Testis (tissue), 3 donors: ENCODE measurements around the gene PANX2. TPM values are rescaled to one million over a fixed set of nuclear protein-coding genes. Genes with fewer than 3 reads are reported as not detected.

Source experiments
- DNase-seq: peaks from one replicate; pipeline ENCODE4 v3.0.0-alpha.2; 2019
- H3K27ac ChIP-seq, 2 donors: fragments of 200-600 bp; sonication (generic); one replicate each; pipeline ENCODE4 v1.5.1; 2019
- H3K27me3 ChIP-seq: fragments of 200-600 bp; sonication (generic); one replicate; pipeline ENCODE4 v1.5.1; 2019
- H3K36me3 ChIP-seq: fragments of 200-600 bp; sonication (generic); one replicate; pipeline ENCODE4 v1.5.1; 2017; ENCODE audit warnings: low read depth; ENCODE audit errors: missing control alignments
- H3K4me1 ChIP-seq: fragments of 200-600 bp; sonication (generic); one replicate; pipeline ENCODE4 v1.5.1; 2019
- H3K4me3 ChIP-seq, 2 donors: fragments of 200-600 bp; sonication (generic); one replicate each; pipeline ENCODE4 v1.5.1; 2017 to 2019
- H3K9me3 ChIP-seq: fragments of 200-600 bp; sonication (generic); one replicate; pipeline ENCODE4 v1.5.1; 2017
- CTCF ChIP-seq, 3 experiments: fragments of 450-650 bp in 2 of 3; fragments of 200-600 bp in 1 of 3; sonication (generic) in 1 of 3; IDR thresholded peaks; one replicate each; pipeline ENCODE4 v1.5.1; 2016 to 2019; ENCODE audit warnings: antibody characterized with exemption in 3 of 3, mild to moderate bottlenecking in 2 of 3, moderate library complexity in 1 of 3
- POLR2A ChIP-seq: fragments of 450-650 bp; IDR thresholded peaks from one replicate; pipeline ENCODE4 v1.6.1; 2017; ENCODE audit warnings: antibody characterized with exemption, mild to moderate bottlenecking, moderate library complexity
- WGBS, 2 donors: methylation state at CpG; one replicate each; pipeline ENCODE4 v1.1.5; 2018; 5-methylcytosine and 5-hydroxymethylcytosine counted together
- intact Hi-C: fragments of 100-400 bp; cut with DNase I; formaldehyde crosslinking; loops from one replicate; pipeline ENCODE4 v1.15.1; 2023; ENCODE audit warnings: low total_unique reads
- polyA plus RNA-seq: library from polyadenylated mRNA; stranded (reverse); fragments of 350-450 nt; fragmentation: Illumina TruSeq; extraction: RNeasy Lipid Tissue Mini Kit (QIAGEN cat#74804); gene quantifications from one replicate; pipeline ENCODE4 v1.2.3, GENCODE V29; 2014; ENCODE audit warnings: low read depth, low replicate concordance; ENCODE audit not compliant: insufficient read depth
- total RNA-seq, 2 donors: library from RNA; depleted of rRNA; stranded (reverse); fragments of >200 nt; gene quantifications; one replicate each; pipeline ENCODE4 v1.2.3, GENCODE V29; 2016

Gene PANX2
- total and polyA plus RNA-seq, 3 donors from 2014 or later: 2.0 to 6.3 (median 5.3) TPM

DNA sequence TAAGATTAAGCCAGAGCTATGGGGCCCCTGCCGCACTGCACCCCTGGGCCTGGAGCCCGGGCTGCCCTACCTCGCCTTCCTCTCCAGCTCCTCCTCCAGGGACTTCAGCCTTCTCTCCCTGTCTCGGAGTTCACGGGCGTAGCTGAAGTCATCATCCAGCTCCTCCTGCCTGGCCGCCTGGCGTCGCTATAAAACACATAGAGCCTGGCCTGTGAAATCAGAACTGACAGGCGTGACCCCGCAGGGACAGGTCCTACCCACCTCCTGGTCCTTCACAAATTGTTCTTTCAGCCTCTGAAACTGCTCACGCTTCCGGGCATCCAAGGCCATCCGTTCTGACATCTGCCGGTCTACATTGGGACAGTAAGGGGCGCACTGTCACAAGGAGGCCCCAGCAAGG is 53.5 kb downstream of the PANX2 start:
- H3K9me3 ChIP-seq: no peaks in the 10 kb centered on the region
- no peak overlapping the region for H3K4me3 ChIP-seq
- H3K4me1 ChIP-seq: no peaks in the 10 kb centered on the region
- H3K36me3 ChIP-seq: no peaks in the 10 kb centered on the region
- H3K27ac ChIP-seq: no peak overlapping the region
- TF ChIP-seq CTCF (IDR thresholded peaks at IDR 0.05): no peak
- TF ChIP-seq POLR2A: no peak
- H3K27me3 ChIP-seq: no peaks in the 10 kb centered on the region
- intact Hi-C loops: no loop called here
- DNase-seq: no peak
- 88 to 90% methylated on average over 16 of the region's 16 CpGs for WGBS, 2 donors

GRCh38 chr22:50225200-50225969 is 54.9 kb downstream of the PANX2 start:
- DNase-seq: no peak
- no peaks in the 10 kb centered on the region for H3K4me1 ChIP-seq
- intact Hi-C loops: no loop called here
- H3K27me3 ChIP-seq: no peaks in the 10 kb centered on the region
- no peaks in the 10 kb centered on the region for H3K9me3 ChIP-seq
- TF ChIP-seq POLR2A: no peak
- H3K27ac ChIP-seq: no peak overlapping the region
- no peaks in the 10 kb centered on the region for H3K36me3 ChIP-seq
- WGBS, 2 donors: 82 to 94% methylated on average over 13 to 24 of the region's 24 CpGs
- H3K4me3 ChIP-seq: no peak overlapping the region

DNA sequence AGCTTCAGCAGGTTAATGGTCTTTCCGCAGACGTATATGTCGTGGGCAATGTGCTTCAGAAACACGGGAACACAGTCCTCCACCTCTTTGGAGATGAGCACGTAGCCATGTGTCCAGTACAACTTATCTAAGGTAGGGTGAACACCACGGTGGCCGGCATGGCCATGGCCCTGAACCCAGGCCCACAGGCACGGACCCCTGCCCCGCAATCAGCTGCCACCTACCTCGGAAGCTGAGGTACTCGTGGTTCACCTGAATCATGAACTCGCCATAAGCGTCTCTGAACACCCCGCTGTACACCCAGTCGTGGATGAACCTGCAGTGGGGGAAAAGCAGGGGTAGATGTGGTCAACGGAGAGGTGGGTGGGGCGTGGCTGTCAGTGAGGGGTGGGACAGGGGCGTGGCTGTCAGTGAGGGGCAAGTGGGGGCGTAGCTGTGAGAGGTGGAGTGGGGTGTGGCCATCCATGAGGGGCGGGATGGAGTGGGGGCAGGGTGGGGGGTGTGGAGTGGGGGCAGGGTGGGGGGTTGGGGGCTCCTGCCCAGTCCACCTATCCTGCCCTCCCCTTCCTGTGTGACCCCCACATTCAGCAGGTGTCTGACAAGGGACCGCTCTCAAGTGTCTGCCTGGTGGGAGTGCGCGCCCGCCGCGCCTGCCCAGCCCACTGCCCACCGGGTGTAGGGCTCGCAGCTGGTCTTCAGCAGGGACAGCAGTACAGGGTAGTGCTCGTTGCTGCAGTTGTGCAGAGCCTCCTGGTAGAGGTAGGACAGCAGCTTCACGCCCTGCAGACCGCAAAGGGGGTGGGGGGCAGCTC is 55.7 kb downstream of the PANX2 start:
- Histone ChIP-seq H3K4me1 (no peaks in the 10 kb centered on the region), H3K27me3 (no peaks in the 10 kb centered on the region), H3K27ac (no peak overlapping the region), H3K4me3 (no peak overlapping the region), H3K36me3 (no peaks in the 10 kb centered on the region), H3K9me3 (no peaks in the 10 kb centered on the region)
- DNase-seq: no peak
- intact Hi-C loops: no loop called here
- TF ChIP-seq CTCF (IDR thresholded peaks at IDR 0.05) (no peak), POLR2A (no peak)
- WGBS, 2 donors: 90 to 97% methylated on average over 18 to 31 of the region's 31 CpGs

DNA sequence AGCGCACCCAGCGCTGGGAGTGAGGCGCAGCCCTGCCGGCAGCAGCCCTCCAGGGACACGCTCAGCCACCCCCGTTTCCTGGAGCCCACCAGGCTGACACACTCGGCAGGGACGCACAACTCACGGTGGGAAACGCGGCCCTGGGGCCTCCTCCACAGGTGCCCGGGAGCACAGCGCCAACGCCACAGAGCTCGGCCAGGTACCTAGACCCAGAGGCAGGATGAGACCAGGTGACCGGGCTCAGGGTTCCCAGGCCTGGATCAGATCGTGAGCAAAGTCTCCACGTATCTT is 56.3 kb downstream of the PANX2 start:
- no peak overlapping the region for H3K4me3 ChIP-seq
- 80 to 93% methylated on average over 1 to 15 of the region's 18 CpGs for WGBS, 2 donors
- no peaks in the 10 kb centered on the region for H3K4me1 ChIP-seq
- H3K27ac ChIP-seq: no peak overlapping the region
- TF ChIP-seq CTCF (IDR thresholded peaks at IDR 0.05): no peak
- no peak for TF ChIP-seq POLR2A
- no peaks in the 10 kb centered on the region for H3K36me3 ChIP-seq
- no peak for DNase-seq
- intact Hi-C loops: no loop called here
- no peaks in the 10 kb centered on the region for H3K27me3 ChIP-seq
- H3K9me3 ChIP-seq: no peaks in the 10 kb centered on the region

DNA sequence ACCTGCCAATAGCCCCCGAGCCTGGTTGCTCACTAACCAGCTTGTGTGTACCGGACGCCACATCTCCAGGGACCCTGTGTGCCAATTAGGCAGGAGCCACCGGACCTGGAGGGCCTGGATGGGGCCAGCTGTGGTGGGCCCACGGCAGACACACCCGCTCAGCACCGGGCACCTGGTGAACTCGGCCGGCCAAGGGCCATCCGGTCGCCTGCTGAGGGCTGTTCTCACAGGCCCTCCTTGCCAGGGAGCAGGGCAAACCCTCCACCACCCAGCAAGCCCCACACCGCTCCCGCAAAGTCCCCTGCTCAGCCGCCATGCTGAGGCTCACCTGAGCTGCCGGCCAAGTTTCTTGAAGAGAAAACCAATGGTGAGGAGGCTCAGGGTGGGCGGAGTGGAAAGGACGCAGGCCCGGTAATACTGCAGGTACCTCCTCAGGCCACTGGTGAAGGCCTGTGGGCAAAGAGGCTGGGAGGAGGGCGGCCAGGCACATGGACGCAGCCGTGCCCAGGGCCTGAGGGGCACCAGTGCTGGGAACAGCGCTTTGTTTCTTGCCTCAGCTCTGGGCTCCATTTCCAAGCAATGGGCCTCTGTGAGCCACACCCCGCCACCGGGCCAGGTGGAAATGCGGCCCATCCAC is 57.2 kb downstream of the PANX2 start:
- 88 to 90% methylated on average over 17 to 25 of the region's 25 CpGs for WGBS, 2 donors
- Histone ChIP-seq H3K27me3 (no peaks in the 10 kb centered on the region), H3K4me3 (no peak overlapping the region), H3K27ac (no peak overlapping the region), H3K9me3 (no peaks in the 10 kb centered on the region), H3K36me3 (no peaks in the 10 kb centered on the region), H3K4me1 (no peaks in the 10 kb centered on the region)
- DNase-seq: no peak
- TF ChIP-seq POLR2A (no peak), CTCF (IDR thresholded peaks at IDR 0.05) (no peak)
- intact Hi-C loops: no loop called here
